Left ventricle myocardium inferior (tissue), 1 donor: ENCODE results near the gene RUNX3. TPM values are rescaled to one million over a fixed set of nuclear protein-coding genes. Genes with fewer than 3 reads are reported as not detected.

Experiments
- DNase-seq: peaks from one replicate; pipeline ENCODE4 v3.0.0-alpha.2; 2020
- H3K27ac ChIP-seq: fragments of 200-600 bp; replicated peaks from 2 replicates; pipeline ENCODE4 v1.8.0; 2021
- H3K27me3 ChIP-seq: fragments of 200-600 bp; 2 replicates; pipeline ENCODE4 v1.8.0; 2021; ENCODE audit warnings: low read depth
- H3K36me3 ChIP-seq: fragments of 200-600 bp; 2 replicates; pipeline ENCODE4 v1.8.0; 2021
- H3K4me1 ChIP-seq: fragments of 200-600 bp; 2 replicates; pipeline ENCODE4 v1.8.0; 2021
- H3K4me3 ChIP-seq: fragments of 200-600 bp; 2 replicates; pipeline ENCODE4 v1.8.0; 2021; ENCODE audit warnings: mild to moderate bottlenecking, moderate library complexity
- H3K9me3 ChIP-seq: fragments of 200-600 bp; replicated peaks from 2 replicates; pipeline ENCODE4 v1.8.0; 2021
- intact Hi-C: fragments of 100-400 bp; cut with micrococcal nuclease; formaldehyde crosslinking; loops from one replicate; pipeline ENCODE4 v1.11.0; 2022
- total RNA-seq: library from RNA; stranded (reverse); fragmentation: NEBNext Ultra II Directional; extraction: Animal tissue kit (Norgen Biotek cat#: 25700); gene quantifications from one replicate; pipeline ENCODE4 v1.2.1, GENCODE V29; 2021
- TF ChIP-seq, protein P1 (sequence below): fragments of 200-600 bp; IDR thresholded peaks from 2 replicates; pipeline ENCODE4 v1.8.0; 2021; ENCODE audit warnings: antibody characterized with exemption, mild to moderate bottlenecking, borderline replicate concordance
- donor health status: DM: no; HTN: yes; CAD: no; lungs with severe emphysema.

The RUNX3 gene
- total RNA-seq, 1 donor from 2014 or later: 0.52 TPM

DNA sequence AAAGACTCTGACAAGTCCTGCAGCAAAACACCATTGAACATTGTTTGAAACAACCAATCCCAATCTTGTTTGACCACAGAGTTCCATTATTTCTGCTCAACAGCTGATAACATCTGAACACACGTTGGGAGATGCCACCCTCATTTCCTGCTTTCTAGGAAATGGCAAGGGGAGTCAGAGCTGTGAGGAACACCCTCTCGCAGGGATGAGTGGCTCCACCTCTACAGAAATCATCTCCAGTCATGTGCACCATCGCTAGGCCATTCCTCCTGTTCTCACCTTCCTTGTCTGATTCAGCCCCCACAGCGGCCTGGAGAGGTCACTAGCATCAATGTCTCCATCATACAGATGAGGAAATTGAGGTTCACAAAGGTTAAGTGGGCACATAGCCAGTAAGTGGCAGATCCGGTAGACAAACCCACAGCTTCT lies 22.4 kb upstream of the RUNX3 start:
- DNase-seq: no peak
- Histone ChIP-seq H3K36me3 (no peaks in the 10 kb centered on the region), H3K27ac (no peak overlapping the region), H3K4me1 (no peaks in the 10 kb centered on the region), H3K9me3 (no peaks in the 10 kb centered on the region), H3K4me3 (no peak overlapping the region), H3K27me3 (peaks cover 41% of the 10 kb centered on the region)
- TF ChIP-seq, protein P1, sequence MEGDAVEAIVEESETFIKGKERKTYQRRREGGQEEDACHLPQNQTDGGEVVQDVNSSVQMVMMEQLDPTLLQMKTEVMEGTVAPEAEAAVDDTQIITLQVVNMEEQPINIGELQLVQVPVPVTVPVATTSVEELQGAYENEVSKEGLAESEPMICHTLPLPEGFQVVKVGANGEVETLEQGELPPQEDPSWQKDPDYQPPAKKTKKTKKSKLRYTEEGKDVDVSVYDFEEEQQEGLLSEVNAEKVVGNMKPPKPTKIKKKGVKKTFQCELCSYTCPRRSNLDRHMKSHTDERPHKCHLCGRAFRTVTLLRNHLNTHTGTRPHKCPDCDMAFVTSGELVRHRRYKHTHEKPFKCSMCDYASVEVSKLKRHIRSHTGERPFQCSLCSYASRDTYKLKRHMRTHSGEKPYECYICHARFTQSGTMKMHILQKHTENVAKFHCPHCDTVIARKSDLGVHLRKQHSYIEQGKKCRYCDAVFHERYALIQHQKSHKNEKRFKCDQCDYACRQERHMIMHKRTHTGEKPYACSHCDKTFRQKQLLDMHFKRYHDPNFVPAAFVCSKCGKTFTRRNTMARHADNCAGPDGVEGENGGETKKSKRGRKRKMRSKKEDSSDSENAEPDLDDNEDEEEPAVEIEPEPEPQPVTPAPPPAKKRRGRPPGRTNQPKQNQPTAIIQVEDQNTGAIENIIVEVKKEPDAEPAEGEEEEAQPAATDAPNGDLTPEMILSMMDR: no peak
- intact Hi-C loops: no loop called here

DNA sequence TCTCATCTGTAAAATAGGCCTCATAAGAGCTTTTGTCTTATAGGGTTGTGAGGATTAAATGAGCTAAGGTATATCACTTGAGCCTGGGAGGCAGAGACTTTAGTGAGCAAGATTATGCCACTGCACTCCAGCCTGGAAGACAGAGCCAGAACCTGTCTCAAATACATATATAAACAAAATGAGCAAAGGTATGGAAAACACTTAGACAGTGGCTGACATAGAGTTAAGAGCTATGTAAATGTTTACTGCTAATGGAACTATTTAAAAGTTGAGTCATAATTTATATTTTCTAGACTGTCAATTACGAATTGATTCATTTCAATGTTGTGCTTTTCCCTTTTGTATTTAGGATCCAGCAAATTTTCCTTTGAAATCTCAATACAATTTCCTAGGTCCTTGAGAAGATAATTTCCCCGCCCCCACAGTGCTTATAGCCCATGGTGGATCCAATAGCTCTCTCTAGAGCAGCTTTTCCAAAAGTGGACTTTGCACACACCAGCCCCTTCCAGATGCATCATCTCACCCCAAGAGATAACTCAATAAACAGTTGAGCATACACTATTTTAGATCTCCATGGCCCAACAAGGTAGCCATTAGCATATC lies 21.8 kb upstream of the RUNX3 start:
- TF ChIP-seq, protein P1: no peak
- peaks cover 36% of the 10 kb centered on the region for H3K27me3 ChIP-seq
- no peaks in the 10 kb centered on the region for H3K36me3 ChIP-seq
- no peak overlapping the region for H3K27ac ChIP-seq
- no peak overlapping the region for H3K4me3 ChIP-seq
- H3K9me3 ChIP-seq: no peaks in the 10 kb centered on the region
- H3K4me1 ChIP-seq: no peaks in the 10 kb centered on the region
- intact Hi-C loops: no loop called here
- no peak for DNase-seq

DNA sequence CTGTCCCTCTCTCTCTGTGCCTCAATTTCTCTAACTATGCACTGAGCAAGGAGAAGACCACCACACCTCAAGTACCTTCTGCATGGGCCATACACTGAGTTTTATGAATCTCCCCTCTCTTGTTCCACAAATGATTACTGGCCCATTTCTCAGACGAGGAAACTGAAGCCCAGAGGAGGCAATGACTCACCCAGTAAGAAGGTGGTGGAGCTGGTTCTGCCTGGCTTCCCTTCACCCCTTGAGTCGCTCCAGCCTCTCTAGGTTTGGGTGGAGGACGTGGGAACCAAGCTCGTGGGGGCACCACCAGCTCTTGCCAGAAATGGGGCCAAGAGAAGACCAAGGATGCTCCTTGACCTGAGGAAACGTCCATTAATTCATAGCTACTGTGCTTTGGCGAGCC lies 21.3 kb upstream of the RUNX3 start:
- H3K9me3 ChIP-seq: no peaks in the 10 kb centered on the region
- H3K36me3 ChIP-seq: no peaks in the 10 kb centered on the region
- no peak for DNase-seq
- TF ChIP-seq, protein P1: no peak
- H3K4me1 ChIP-seq: no peaks in the 10 kb centered on the region
- no peak overlapping the region for H3K27ac ChIP-seq
- H3K27me3 ChIP-seq: peaks cover 31% of the 10 kb centered on the region
- intact Hi-C loops: no loop called here
- no peak overlapping the region for H3K4me3 ChIP-seq

GRCh38 chr1:24949331-24949881 lies 19.3 kb upstream of the RUNX3 start:
- H3K27me3 ChIP-seq: peaks cover 16% of the 10 kb centered on the region
- no peaks in the 10 kb centered on the region for H3K4me1 ChIP-seq
- H3K36me3 ChIP-seq: no peaks in the 10 kb centered on the region
- no peak overlapping the region for H3K4me3 ChIP-seq
- DNase-seq: no peak
- H3K27ac ChIP-seq: no peak overlapping the region
- TF ChIP-seq, protein P1: no peak
- no peaks in the 10 kb centered on the region for H3K9me3 ChIP-seq
- intact Hi-C loops: no loop called here

- no peak for DNase-seq
- H3K4me3 ChIP-seq: no peak overlapping the region
- no peaks in the 10 kb centered on the region for H3K4me1 ChIP-seq
- peaks cover 25% of the 10 kb centered on the region for H3K27me3 ChIP-seq
- intact Hi-C loops: no loop called here
- no peaks in the 10 kb centered on the region for H3K36me3 ChIP-seq
- TF ChIP-seq, protein P1: no peak
- no peaks in the 10 kb centered on the region for H3K9me3 ChIP-seq
- no peak overlapping the region for H3K27ac ChIP-seq
Observed at GRCh38 chr1:24948079-24948827, 18.2 kb upstream of the RUNX3 start.
